OCI-LY7 (cell line): ENCODE measurements around the gene XKR7. TPM values are rescaled to one million over a fixed set of nuclear protein-coding genes. Genes with fewer than 3 reads are reported as not detected.

Experiments used
- BruUV-seq: library from RNA; stranded (reverse); fragments of 400-500 nt; replicated peaks from 2 replicates; lab custom pipeline; 2021; lab: Mats Ljungman, UMichigan
- CTCF ChIA-PET: fragments of 300-600 bp; sonication (Branson Sonifier 250); formaldehyde crosslinking; loops from one replicate; lab custom pipeline; 2022; ENCODE audit warnings: antibody characterized with exemption; ENCODE audit not compliant: unreplicated experiment; lab: Charles Lee
- POLR2A ChIA-PET: fragments of 300-600 bp; sonication (Branson Sonifier 250); formaldehyde crosslinking; loops from one replicate; lab custom pipeline; 2022; ENCODE audit warnings: antibody characterized with exemption; lab: Charles Lee
- DNase-seq: peaks from one replicate; pipeline ENCODE4 v3.0.0-alpha.2; 2015; ENCODE audit warnings: low spot score
- H2AFZ ChIP-seq: fragments of 200-600 bp; sonication (generic), shearing (Covaris generic); 2 replicates; pipeline ENCODE4 v1.6.1; 2014; ENCODE audit warnings: mild to moderate bottlenecking, antibody characterized with exemption, low read length, moderate library complexity
- H3K27ac ChIP-seq: fragments of 200-600 bp; sonication (generic); 2 replicates; pipeline ENCODE4 v1.5.1; 2014; ENCODE audit warnings: mixed run types, low read depth, mild to moderate bottlenecking, moderate library complexity, low read length, inconsistent platforms; ENCODE audit not compliant: poor library complexity, severe bottlenecking
- H3K36me3 ChIP-seq: fragments of 200-600 bp; sonication (generic); 2 replicates; pipeline ENCODE4 v1.6.1; 2014; ENCODE audit warnings: mild to moderate bottlenecking, antibody characterized with exemption, low read length, moderate library complexity, mixed read lengths; ENCODE audit not compliant: insufficient read depth
- H3K4me1 ChIP-seq: fragments of 200-600 bp; sonication (generic); 2 replicates; pipeline ENCODE4 v1.5.1; 2014; ENCODE audit warnings: mild to moderate bottlenecking, low read length; ENCODE audit not compliant: insufficient read depth, poor library complexity, severe bottlenecking
- H3K4me2 ChIP-seq: fragments of 200-600 bp; sonication (generic); 2 replicates; pipeline ENCODE4 v1.6.1; 2014; ENCODE audit warnings: mild to moderate bottlenecking, low read length
- H3K4me3 ChIP-seq: fragments of 200-600 bp; sonication (generic); 2 replicates; pipeline ENCODE4 v1.5.1; 2014; ENCODE audit warnings: mild to moderate bottlenecking, low read depth, low read length; ENCODE audit not compliant: poor library complexity, severe bottlenecking
- H3K79me2 ChIP-seq: fragments of 200-600 bp; sonication (generic); 2 replicates; pipeline ENCODE4 v1.6.1; 2016; ENCODE audit warnings: low read depth, mild to moderate bottlenecking, low read length, moderate library complexity, mixed read lengths; ENCODE audit not compliant: insufficient read depth
- H3K9me2 ChIP-seq: fragments of 200-600 bp; sonication (generic); 2 replicates; pipeline ENCODE4 v1.6.1; 2016; ENCODE audit warnings: mild to moderate bottlenecking, low read length, mixed read lengths; ENCODE audit not compliant: insufficient read depth
- H3K9me3 ChIP-seq: fragments of 200-600 bp; sonication (generic); 2 replicates; pipeline ENCODE4 v1.6.1; 2014; ENCODE audit warnings: mild to moderate bottlenecking, mixed run types, low read length, mixed read lengths
- H4K20me1 ChIP-seq: fragments of 200-600 bp; sonication (generic); 2 replicates; pipeline ENCODE4 v1.6.1; 2014; ENCODE audit warnings: mild to moderate bottlenecking, antibody characterized with exemption, low read length, moderate library complexity, mixed read lengths; ENCODE audit not compliant: insufficient read depth
- EZH2phosphoT487 ChIP-seq: fragments of 200-600 bp; sonication (generic); IDR thresholded peaks from 2 replicates; pipeline ENCODE4 v1.6.1; 2018; ENCODE audit warnings: low read depth, borderline replicate concordance, mild to moderate bottlenecking, mixed run types, antibody characterized with exemption, low read length, moderate library complexity, mixed read lengths
- intact Hi-C: fragments of 100-400 bp; cut with micrococcal nuclease; formaldehyde crosslinking; loops from one replicate; pipeline ENCODE4 v1.10.0; 2022; ENCODE audit not compliant: unreplicated experiment
- total RNA-seq, 2 experiments: library from RNA; depleted of rRNA in 1 of 2; stranded (reverse); fragments of >200 nt in 1 of 2; shearing (Covaris generic) in 1 of 2; gene quantifications; 2 replicates each; pipeline ENCODE4 v1.2.3, GENCODE V29; 2014 to 2022
- TF ChIP-seq, protein P1 (sequence below): fragments of 200-600 bp; sonication (generic); conservative IDR thresholded peaks from 2 replicates; pipeline ENCODE4 v1.5.1; 2014; ENCODE audit warnings: mild to moderate bottlenecking, antibody characterized with exemption, low read length, moderate library complexity, mixed read lengths

XKR7 gene
- total RNA-seq, 2 experiments from 2014 or later = not detected

DNA sequence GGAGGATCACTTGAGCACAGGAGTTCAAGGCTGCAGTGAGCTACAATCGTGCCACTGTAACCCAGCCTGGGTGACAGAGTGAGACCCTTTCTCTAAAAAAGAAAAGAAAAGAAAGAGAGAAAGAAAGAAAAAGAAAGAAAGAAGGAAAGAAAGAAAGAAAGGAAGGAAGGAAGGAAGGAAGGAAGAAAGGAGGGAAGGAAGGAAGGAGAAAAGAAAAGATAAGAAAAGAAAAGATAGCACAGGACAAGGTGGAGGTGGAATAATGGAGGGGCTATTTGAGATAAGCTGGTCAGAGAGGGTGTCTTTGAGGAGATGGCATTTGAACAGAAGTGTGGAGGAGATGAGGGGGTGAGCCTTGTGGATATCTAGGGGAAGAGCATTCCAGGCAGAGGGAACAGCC, 13.5 kb upstream of the XKR7 start:
- ChIA-PET POLR2A (no interaction called here), CTCF (no interaction called here)
- no peak overlapping the region for H3K4me2 ChIP-seq
- intact Hi-C loops = loop anchor here (5.0 kb wide), 1 partner anchor 153 kb away; the partner anchor contains the start of gene TM9SF4
- H3K4me3 ChIP-seq = no peak overlapping the region
- H3K9me3 ChIP-seq = no peaks in the 10 kb centered on the region
- H4K20me1 ChIP-seq = 0 out of 2 replicates have a peak, but pooled peaks cover 9% of the 10 kb centered on the region
- no peak for DNase-seq
- H3K9me2 ChIP-seq = no peaks in the 10 kb centered on the region
- peaks cover 22% of the 10 kb centered on the region for H3K79me2 ChIP-seq
- H3K27ac ChIP-seq = no peak overlapping the region
- no peak for TF ChIP-seq EZH2phosphoT487
- TF ChIP-seq, protein P1, sequence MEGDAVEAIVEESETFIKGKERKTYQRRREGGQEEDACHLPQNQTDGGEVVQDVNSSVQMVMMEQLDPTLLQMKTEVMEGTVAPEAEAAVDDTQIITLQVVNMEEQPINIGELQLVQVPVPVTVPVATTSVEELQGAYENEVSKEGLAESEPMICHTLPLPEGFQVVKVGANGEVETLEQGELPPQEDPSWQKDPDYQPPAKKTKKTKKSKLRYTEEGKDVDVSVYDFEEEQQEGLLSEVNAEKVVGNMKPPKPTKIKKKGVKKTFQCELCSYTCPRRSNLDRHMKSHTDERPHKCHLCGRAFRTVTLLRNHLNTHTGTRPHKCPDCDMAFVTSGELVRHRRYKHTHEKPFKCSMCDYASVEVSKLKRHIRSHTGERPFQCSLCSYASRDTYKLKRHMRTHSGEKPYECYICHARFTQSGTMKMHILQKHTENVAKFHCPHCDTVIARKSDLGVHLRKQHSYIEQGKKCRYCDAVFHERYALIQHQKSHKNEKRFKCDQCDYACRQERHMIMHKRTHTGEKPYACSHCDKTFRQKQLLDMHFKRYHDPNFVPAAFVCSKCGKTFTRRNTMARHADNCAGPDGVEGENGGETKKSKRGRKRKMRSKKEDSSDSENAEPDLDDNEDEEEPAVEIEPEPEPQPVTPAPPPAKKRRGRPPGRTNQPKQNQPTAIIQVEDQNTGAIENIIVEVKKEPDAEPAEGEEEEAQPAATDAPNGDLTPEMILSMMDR = no peak
- BruUV-seq = no TSS peak
- H3K4me1 ChIP-seq = peaks cover 21% of the 10 kb centered on the region
- H2AFZ ChIP-seq = no peak overlapping the region
- peaks cover 11% of the 10 kb centered on the region for H3K36me3 ChIP-seq

DNA sequence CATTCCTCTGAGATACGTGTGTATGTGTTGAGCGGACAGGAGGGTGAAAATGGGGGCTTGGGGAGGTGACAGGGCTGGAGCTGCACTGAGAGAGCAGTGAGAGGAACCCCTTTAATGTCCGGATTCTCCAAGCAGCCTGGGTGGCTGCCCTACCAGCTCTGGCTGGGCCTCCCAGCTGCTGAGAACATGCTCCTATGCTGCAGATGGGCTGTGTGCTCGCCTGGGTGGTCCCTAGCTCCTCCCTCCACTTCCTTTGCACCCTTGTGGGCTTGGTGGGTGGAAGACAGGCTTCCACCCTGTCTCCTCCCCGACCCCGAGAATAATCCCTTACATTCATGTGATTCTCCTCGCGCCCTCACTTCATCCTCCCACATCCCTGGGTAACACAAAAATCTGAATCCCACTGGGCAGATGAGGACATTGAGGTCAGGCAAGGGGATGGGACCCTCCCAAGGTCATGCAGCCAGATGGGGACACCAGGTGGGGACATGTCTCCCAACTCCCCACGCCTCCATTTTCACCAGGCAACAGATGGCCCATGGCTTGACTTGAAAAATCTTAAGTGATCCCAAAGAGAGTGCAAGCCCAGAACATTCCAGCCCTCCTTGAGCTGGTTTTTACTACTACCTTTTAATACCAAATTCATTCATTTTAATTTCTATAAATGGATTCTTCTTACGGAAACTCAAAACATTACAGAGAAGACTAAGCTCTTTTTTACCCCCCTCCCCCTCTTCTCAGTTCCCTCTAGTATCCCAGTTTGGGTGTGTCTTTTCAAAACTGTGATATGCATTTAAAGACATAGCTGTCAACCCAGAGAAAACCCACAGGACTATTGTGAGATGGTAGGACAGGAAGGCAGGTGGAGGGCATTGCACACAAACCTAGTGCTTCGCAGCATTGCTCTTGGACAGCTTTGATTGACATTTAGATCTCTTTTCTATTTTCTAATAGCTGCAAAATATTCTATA, 11.1 kb upstream of the XKR7 start:
- Histone ChIP-seq H3K9me3 (no peaks in the 10 kb centered on the region), H3K4me2 (no peak overlapping the region), H3K9me2 (no peaks in the 10 kb centered on the region), H2AFZ (no peak overlapping the region), H3K27ac (no peak overlapping the region), H3K79me2 (no peaks in the 10 kb centered on the region), H4K20me1 (no peaks in the 10 kb centered on the region), H3K4me3 (no peak overlapping the region), H3K36me3 (no peaks in the 10 kb centered on the region), H3K4me1 (peaks cover 9% of the 10 kb centered on the region)
- CTCF ChIA-PET = no interaction called here
- no peak for TF ChIP-seq EZH2phosphoT487
- TF ChIP-seq, protein P1 = no peak
- DNase-seq = peak; percentile 18
- POLR2A ChIA-PET = interaction anchor here (0.6 to 0.7 kb wide), 2 partner anchors 297 to 1283 kb away, joined by 3 to 6 read pairs; no protein-coding TSS in a partner anchor
- BruUV-seq = no TSS peak
- intact Hi-C loops = no loop called here

DNA sequence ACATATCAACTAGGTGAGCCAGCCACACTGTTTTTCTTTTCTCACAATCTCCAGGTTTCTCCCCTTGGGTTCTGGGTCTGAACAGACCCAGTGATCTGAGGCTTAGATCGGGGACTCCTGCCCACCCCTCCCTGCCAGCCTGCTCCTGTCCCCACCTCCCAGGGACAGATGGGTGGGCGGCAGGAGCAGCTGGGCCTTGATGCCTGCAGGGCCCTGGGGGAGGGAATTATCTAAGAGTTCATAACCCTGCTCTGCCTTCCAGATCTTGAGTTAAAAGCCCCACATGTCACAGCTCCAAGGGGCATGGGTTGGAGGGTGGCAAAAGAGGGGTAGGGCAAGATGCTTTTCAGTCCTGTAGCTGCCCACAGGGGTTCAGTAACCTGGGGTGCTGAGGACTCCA, 5.2 kb upstream of the XKR7 start:
- Histone ChIP-seq H3K27ac (no peak overlapping the region), H2AFZ (no peak overlapping the region), H4K20me1 (no peaks in the 10 kb centered on the region), H3K4me2 (no peak overlapping the region), H3K36me3 (no peaks in the 10 kb centered on the region), H3K9me2 (no peaks in the 10 kb centered on the region), H3K4me1 (no peaks in the 10 kb centered on the region), H3K79me2 (no peaks in the 10 kb centered on the region), H3K4me3 (no peak overlapping the region), H3K9me3 (no peaks in the 10 kb centered on the region)
- BruUV-seq = no TSS peak
- no peak for DNase-seq
- ChIA-PET CTCF (no interaction called here), POLR2A (no interaction called here)
- TF ChIP-seq, protein P1 = no peak
- no peak for TF ChIP-seq EZH2phosphoT487
- intact Hi-C loops = no loop called here
